NOMO-1 treated with dmso at 0.1 percent for 144 hours (cell line): ENCODE results near the gene CMYA5.
A peak's percentile ranks its signal among the peaks of the same experiment; 100 is the strongest.
"Not testable (repeated sequence)": the region's sequence is repeated elsewhere in the genome, so short reads cannot be mapped to it uniquely, and the experiment has no call there.

ENCODE experiments used
- DNase-seq: peaks from one replicate; lab custom pipeline; 2025; ENCODE audit not compliant: unreplicated experiment; lab: John Stamatoyannopoulos, UW

Gene CMYA5

GRCh38 chr5:79702606-79703380 lies 13.2 kb downstream of the CMYA5 start:
- DNase-seq = peak; percentile 47

- no peak for DNase-seq
These were observed 13.7 kb downstream of the CMYA5 start for GRCh38 chr5:79703381-79703645.

- no peak for DNase-seq
These were observed 14.9 kb downstream of the CMYA5 start for GRCh38 chr5:79704553-79704952.

GRCh38 chr5:79705632-79706031 lies 16.0 kb downstream of the CMYA5 start:
- DNase-seq = no peak

GRCh38 chr5:79706317-79706716 lies 16.7 kb downstream of the CMYA5 start:
- not testable (repeated sequence) for DNase-seq

- no peak for DNase-seq
These were observed 17.9 kb downstream of the CMYA5 start for GRCh38 chr5:79707535-79707934.

- no peak for DNase-seq
These were observed 23.1 kb downstream of the CMYA5 start for GRCh38 chr5:79712741-79713140.

- DNase-seq = no peak
These were observed 24.1 kb downstream of the CMYA5 start for GRCh38 chr5:79713727-79714126.

GRCh38 chr5:79716839-79717238 lies 27.2 kb downstream of the CMYA5 start:
- no peak for DNase-seq

GRCh38 chr5:79720096-79720495 lies 30.5 kb downstream of the CMYA5 start:
- no peak for DNase-seq

- DNase-seq = no peak
These were observed 38.1 kb downstream of the CMYA5 start for GRCh38 chr5:79727451-79728355.

GRCh38 chr5:79728396-79728795 lies 38.8 kb downstream of the CMYA5 start:
- DNase-seq = no peak

- DNase-seq = no peak
These were observed 40.0 kb downstream of the CMYA5 start for GRCh38 chr5:79729679-79730078.

GRCh38 chr5:79730564-79730963 lies 40.9 kb downstream of the CMYA5 start:
- DNase-seq = no peak

- no peak for DNase-seq
These were observed 42.1 kb downstream of the CMYA5 start for GRCh38 chr5:79731775-79732174.

GRCh38 chr5:79736528-79737514 lies 47.2 kb downstream of the CMYA5 start:
- no peak for DNase-seq

- DNase-seq = no peak
These were observed 48.7 kb downstream of the CMYA5 start for GRCh38 chr5:79738349-79738748.

GRCh38 chr5:79742549-79743136 lies 53.0 kb downstream of the CMYA5 start:
- DNase-seq = no peak

GRCh38 chr5:79743846-79744605 lies 54.4 kb downstream of the CMYA5 start:
- DNase-seq = no peak

- DNase-seq = no peak
These were observed 55.6 kb downstream of the CMYA5 start for GRCh38 chr5:79745255-79745654.
